ENCODE data around the gene ATP1A3. TPM values are rescaled to one million over a fixed set of nuclear protein-coding genes. Genes with fewer than 3 reads are reported as not detected.

ATP1A3 gene
- total and polyA plus RNA-seq, 2 of the 13 experiments (the other 11 are each of a cell fraction or from before 2014, with no cell fraction given), result 0.01 to 0.04 TPM

GRCh38 chr19:42005504-42005903 is 11.5 kb upstream of the ATP1A3 start:
- TF ChIP-seq ZNF230 (CRISPR knock-in tag; IDR thresholded peaks at IDR 0.05), result no peak
- TF ChIP-seq, protein P1, sequence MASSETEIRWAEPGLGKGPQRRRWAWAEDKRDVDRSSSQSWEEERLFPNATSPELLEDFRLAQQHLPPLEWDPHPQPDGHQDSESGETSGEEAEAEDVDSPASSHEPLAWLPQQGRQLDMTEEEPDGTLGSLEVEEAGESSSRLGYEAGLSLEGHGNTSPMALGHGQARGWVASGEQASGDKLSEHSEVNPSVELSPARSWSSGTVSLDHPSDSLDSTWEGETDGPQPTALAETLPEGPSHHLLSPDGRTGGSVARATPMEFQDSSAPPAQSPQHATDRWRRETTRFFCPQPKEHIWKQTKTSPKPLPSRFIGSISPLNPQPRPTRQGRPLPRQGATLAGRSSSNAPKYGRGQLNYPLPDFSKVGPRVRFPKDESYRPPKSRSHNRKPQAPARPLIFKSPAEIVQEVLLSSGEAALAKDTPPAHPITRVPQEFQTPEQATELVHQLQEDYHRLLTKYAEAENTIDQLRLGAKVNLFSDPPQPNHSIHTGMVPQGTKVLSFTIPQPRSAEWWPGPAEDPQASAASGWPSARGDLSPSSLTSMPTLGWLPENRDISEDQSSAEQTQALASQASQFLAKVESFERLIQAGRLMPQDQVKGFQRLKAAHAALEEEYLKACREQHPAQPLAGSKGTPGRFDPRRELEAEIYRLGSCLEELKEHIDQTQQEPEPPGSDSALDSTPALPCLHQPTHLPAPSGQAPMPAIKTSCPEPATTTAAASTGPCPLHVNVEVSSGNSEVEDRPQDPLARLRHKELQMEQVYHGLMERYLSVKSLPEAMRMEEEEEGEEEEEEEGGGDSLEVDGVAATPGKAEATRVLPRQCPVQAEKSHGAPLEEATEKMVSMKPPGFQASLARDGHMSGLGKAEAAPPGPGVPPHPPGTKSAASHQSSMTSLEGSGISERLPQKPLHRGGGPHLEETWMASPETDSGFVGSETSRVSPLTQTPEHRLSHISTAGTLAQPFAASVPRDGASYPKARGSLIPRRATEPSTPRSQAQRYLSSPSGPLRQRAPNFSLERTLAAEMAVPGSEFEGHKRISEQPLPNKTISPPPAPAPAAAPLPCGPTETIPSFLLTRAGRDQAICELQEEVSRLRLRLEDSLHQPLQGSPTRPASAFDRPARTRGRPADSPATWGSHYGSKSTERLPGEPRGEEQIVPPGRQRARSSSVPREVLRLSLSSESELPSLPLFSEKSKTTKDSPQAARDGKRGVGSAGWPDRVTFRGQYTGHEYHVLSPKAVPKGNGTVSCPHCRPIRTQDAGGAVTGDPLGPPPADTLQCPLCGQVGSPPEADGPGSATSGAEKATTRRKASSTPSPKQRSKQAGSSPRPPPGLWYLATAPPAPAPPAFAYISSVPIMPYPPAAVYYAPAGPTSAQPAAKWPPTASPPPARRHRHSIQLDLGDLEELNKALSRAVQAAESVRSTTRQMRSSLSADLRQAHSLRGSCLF (CRISPR knock-in tag; IDR thresholded peaks at IDR 0.05; ENCODE audit: borderline replicate concordance), result no peak
- no peak overlapping the region for H2AFZ ChIP-seq (ENCODE audit: low read length)
- no peaks in the 10 kb centered on the region for H3K4me1 ChIP-seq (ENCODE audit: insufficient read depth, low read length)
- H3K9me3 ChIP-seq (ENCODE audit: low read length), result no peaks in the 10 kb centered on the region
- intact Hi-C loops (cut with micrococcal nuclease; ENCODE audit: unreplicated experiment) (no loop called here), in situ Hi-C loops (cut with HindIII; ENCODE audit: extremely low pct_ligation_motif_present, low pct_unique_long_range_greater_than_20kb) (no loop called here)
- H3K36me3 ChIP-seq (replicated peaks in 1 of 2; ENCODE audit: control insufficient read depth in 1 of 2, insufficient read depth in 2 of 2, low read length in 2 of 2), result no peaks in the 10 kb centered on the region
- H4K20me1 ChIP-seq (ENCODE audit: insufficient read depth, low read length), result no peaks in the 10 kb centered on the region
- no peaks in the 10 kb centered on the region for H3K79me2 ChIP-seq (ENCODE audit: insufficient read depth, low read length)
- H3K4me2 ChIP-seq (ENCODE audit: low read depth, low read length), result no peak overlapping the region
- no TSS peak for BruUV-seq (replicated peaks)
- no peak overlapping the region for H3K27ac ChIP-seq (ENCODE audit: extremely low read length, insufficient read depth, low read length)
- no peak for ATAC-seq
- ChIA-PET POLR2A (no interaction called here), CTCF (ENCODE audit: low intra/inter-chr PET ratio, low total read pairs) (no interaction called here)
- WGBS (ENCODE audit: low lambda C conversion rate), result 53% methylated on average over 11 of the region's 22 CpGs
- H3K4me3 ChIP-seq (replicated peaks in 1 of 3; ENCODE audit: insufficient read depth in 1 of 3, low read depth in 2 of 3, low read length in 3 of 3), result no peak overlapping the region
- DNase-seq (ENCODE audit: low spot score), result no peak
- peaks cover 8 to 52% of the 10 kb centered on the region in 2 experiments; a peak in 4 of 5 replicates for H3K27me3 ChIP-seq (ENCODE audit: control insufficient read depth in 1 of 2, insufficient read depth in 2 of 2, low read length in 2 of 2)
- H3K9ac ChIP-seq (ENCODE audit: insufficient read depth, low read depth, low read length), result no peak overlapping the region
- no peak for FAIRE-seq

Data from HepG2 (cell line).